ENCODE results near the gene CDH19. TPM values are rescaled to one million over a fixed set of nuclear protein-coding genes. Genes with fewer than 3 reads are reported as not detected.

The CDH19 gene
- total RNA-seq, 6 experiments from 2014 or later = not detected

DNA sequence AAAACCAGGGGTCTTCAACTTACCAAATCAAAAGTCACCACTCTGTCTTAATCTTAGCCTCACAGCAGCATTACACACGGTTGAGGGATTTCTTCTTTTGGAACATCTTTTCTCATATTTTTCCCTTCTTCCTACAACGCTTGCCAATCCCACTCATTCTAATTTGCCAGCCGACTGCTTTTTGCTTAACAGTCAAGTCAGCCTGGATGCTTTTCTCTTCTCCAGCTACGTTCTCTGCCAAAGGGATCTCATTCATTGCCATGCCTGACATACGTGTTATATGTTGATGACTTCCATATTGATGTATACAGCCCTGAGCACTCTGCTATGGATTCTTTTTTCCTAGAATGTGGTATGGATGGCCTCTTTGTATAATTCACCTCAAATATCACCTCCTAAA lies 37.3 kb downstream of the CDH19 start:
- no peak overlapping the region for H3K27ac Mint-ChIP-seq
- no peaks in the 10 kb centered on the region for H3K27me3 Mint-ChIP-seq (ENCODE audit: insufficient read depth)
- no peaks in the 10 kb centered on the region for H3K36me3 Mint-ChIP-seq (ENCODE audit: low read depth)
- no peaks in the 10 kb centered on the region for H3K4me1 Mint-ChIP-seq (ENCODE audit: low read depth)
- DNase-seq = no peak
- peaks cover 4% of the 10 kb centered on the region; the same call in 1 of the 2 replicates for H3K9me3 Mint-ChIP-seq
- TF ChIP-seq, protein P1, sequence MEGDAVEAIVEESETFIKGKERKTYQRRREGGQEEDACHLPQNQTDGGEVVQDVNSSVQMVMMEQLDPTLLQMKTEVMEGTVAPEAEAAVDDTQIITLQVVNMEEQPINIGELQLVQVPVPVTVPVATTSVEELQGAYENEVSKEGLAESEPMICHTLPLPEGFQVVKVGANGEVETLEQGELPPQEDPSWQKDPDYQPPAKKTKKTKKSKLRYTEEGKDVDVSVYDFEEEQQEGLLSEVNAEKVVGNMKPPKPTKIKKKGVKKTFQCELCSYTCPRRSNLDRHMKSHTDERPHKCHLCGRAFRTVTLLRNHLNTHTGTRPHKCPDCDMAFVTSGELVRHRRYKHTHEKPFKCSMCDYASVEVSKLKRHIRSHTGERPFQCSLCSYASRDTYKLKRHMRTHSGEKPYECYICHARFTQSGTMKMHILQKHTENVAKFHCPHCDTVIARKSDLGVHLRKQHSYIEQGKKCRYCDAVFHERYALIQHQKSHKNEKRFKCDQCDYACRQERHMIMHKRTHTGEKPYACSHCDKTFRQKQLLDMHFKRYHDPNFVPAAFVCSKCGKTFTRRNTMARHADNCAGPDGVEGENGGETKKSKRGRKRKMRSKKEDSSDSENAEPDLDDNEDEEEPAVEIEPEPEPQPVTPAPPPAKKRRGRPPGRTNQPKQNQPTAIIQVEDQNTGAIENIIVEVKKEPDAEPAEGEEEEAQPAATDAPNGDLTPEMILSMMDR (IDR thresholded peaks at IDR 0.05) = no peak
- H3K4me3 Mint-ChIP-seq = no peak overlapping the region

DNA sequence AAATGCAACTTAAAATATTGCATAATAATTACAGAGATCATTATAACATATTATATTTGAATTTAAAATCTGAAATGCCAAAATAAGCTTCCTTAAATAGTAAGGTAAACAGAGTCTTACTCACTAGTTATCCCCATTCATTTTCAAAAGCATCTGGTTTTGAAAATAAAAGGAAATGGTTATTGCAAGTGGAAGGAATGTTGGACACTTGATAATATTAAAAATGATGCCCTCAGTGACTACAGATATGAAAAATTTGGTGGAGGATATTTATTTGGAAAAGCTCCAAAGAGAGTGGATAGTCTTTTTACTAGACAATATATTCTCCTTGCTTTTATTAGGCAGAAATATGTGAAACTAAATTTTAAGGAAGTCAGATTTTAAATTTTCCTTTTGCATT lies 39.7 kb downstream of the CDH19 start:
- no peaks in the 10 kb centered on the region for H3K36me3 Mint-ChIP-seq (ENCODE audit: low read depth)
- no peaks in the 10 kb centered on the region; the same call in 1 of the 2 replicates for H3K9me3 Mint-ChIP-seq
- no peak overlapping the region for H3K4me3 Mint-ChIP-seq
- no peaks in the 10 kb centered on the region for H3K27me3 Mint-ChIP-seq (ENCODE audit: insufficient read depth)
- TF ChIP-seq, protein P1 (IDR thresholded peaks at IDR 0.05) = no peak
- no peaks in the 10 kb centered on the region for H3K4me1 Mint-ChIP-seq (ENCODE audit: low read depth)
- no peak overlapping the region for H3K27ac Mint-ChIP-seq
- DNase-seq = no peak

DNA sequence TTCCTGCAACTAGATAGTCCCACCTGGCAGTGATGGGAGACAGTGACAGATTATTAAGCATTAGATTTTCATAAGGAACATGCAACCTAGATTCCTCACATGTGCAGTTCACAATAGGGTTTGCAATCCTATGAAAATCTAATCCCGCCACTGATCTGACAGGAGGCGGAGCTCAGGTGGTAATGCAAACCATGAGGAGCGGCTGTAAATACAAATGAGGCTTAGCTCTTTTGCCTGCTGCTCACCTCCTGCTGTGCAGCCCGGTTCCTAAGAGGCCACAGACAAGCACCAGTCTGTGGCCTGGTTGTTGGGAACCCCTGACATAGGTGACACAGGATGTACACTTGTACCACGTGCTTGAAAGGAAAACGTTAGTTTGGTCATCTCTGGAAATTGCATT lies 41.6 kb downstream of the CDH19 start:
- Mint-ChIP-seq H3K4me1 (ENCODE audit: low read depth) (no peaks in the 10 kb centered on the region), H3K4me3 (no peak overlapping the region), H3K27me3 (ENCODE audit: insufficient read depth) (no peaks in the 10 kb centered on the region), H3K36me3 (ENCODE audit: low read depth) (no peaks in the 10 kb centered on the region), H3K9me3 (no peaks in the 10 kb centered on the region; the same call in 1 of the 2 replicates), H3K27ac (no peak overlapping the region)
- TF ChIP-seq, protein P1 (IDR thresholded peaks at IDR 0.05) = no peak
- no peak for DNase-seq

DNA sequence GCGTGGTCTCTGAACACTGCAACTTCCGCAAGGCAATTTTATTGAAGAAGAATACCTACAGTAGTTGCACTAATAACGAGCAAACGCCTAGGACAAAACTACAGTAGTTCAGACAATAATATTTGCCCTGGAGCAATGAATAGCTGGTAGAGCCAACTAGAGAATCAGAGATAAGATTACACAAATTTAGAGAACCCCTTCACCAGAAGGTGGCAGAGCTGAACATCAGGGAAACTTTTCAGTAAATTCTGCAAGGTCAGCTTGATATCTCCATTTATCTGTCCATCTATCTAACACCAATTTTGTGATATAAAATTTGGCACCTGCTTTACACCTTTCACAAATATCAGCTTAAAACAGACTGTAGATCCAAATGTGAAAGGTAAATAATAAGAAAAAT lies 43.8 kb downstream of the CDH19 start:
- Mint-ChIP-seq H3K4me3 (no peak overlapping the region), H3K36me3 (ENCODE audit: low read depth) (no peaks in the 10 kb centered on the region), H3K9me3 (peaks cover 10% of the 10 kb centered on the region), H3K27ac (no peak overlapping the region), H3K27me3 (ENCODE audit: insufficient read depth) (no peaks in the 10 kb centered on the region), H3K4me1 (ENCODE audit: low read depth) (no peaks in the 10 kb centered on the region)
- TF ChIP-seq, protein P1 (IDR thresholded peaks at IDR 0.05) = no peak
- no peak for DNase-seq

DNA sequence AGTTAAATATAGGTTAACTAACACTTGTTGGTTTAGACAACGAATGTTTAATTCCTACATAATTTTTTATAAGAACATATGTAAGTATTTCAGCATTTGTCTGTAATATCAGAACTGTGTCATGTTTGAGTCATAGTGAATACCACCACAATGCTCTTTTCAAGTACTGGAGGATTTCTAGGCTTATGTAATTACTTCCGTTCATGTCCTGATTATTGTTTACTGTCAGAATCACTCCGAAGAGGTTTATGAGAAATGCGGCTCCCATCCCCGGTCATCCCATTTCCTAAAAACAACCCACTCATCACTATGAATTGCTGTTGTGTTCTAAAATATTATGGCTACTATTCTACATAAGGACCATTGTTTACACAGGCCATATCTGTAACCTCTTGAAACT lies 45.1 kb downstream of the CDH19 start:
- DNase-seq = no peak
- H3K27me3 Mint-ChIP-seq (ENCODE audit: insufficient read depth) = no peaks in the 10 kb centered on the region
- H3K36me3 Mint-ChIP-seq (ENCODE audit: low read depth) = no peaks in the 10 kb centered on the region
- no peak overlapping the region for H3K4me3 Mint-ChIP-seq
- H3K27ac Mint-ChIP-seq = no peak overlapping the region
- no peaks in the 10 kb centered on the region for H3K4me1 Mint-ChIP-seq (ENCODE audit: low read depth)
- TF ChIP-seq, protein P1 (IDR thresholded peaks at IDR 0.05) = no peak
- peaks cover 10% of the 10 kb centered on the region for H3K9me3 Mint-ChIP-seq

DNA sequence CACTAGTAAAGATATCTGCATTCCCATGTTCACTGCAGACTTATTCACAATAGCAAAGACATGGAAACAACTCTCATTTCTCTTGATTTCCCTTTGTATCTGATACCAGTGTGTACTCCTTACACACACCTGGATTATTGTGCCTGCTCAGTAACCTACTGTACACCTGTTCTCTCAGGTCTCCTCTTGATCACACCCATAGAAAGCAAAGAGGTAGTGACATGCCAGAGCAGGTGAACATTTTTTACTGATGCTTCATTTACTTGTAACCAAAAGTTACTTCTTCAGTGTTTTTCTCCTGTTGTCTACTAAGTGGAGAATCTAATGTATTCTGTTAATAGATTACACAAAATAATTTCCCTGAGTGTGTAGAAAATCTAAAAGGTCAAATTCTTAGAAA lies 46.8 kb downstream of the CDH19 start:
- TF ChIP-seq, protein P1 (IDR thresholded peaks at IDR 0.05) = no peak
- Mint-ChIP-seq H3K4me1 (ENCODE audit: low read depth) (no peaks in the 10 kb centered on the region), H3K4me3 (no peak overlapping the region), H3K27me3 (ENCODE audit: insufficient read depth) (no peaks in the 10 kb centered on the region), H3K36me3 (ENCODE audit: low read depth) (no peaks in the 10 kb centered on the region), H3K9me3 (peaks cover 10% of the 10 kb centered on the region), H3K27ac (no peak overlapping the region)
- no peak for DNase-seq
